ENCODE data around the gene MVD.

Gene MVD, protein sequence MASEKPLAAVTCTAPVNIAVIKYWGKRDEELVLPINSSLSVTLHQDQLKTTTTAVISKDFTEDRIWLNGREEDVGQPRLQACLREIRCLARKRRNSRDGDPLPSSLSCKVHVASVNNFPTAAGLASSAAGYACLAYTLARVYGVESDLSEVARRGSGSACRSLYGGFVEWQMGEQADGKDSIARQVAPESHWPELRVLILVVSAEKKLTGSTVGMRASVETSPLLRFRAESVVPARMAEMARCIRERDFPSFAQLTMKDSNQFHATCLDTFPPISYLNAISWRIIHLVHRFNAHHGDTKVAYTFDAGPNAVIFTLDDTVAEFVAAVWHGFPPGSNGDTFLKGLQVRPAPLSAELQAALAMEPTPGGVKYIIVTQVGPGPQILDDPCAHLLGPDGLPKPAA

GRCh38 chr16:88662843-88663606, at the start of gene MVD:
TSS of gene MVD (minus strand) at chr16:88663091. CDS start at chr16:88663080, 11 bp downstream.
- peak; percentile 94 for DNase-seq

GRCh38 chr16:88712362-88712979, 49.6 kb upstream of the MVD start:
- DNase-seq = no peak

- no peak for DNase-seq
Observed at GRCh38 chr16:88711750-88712340, 49.0 kb upstream of the MVD start.

DNA sequence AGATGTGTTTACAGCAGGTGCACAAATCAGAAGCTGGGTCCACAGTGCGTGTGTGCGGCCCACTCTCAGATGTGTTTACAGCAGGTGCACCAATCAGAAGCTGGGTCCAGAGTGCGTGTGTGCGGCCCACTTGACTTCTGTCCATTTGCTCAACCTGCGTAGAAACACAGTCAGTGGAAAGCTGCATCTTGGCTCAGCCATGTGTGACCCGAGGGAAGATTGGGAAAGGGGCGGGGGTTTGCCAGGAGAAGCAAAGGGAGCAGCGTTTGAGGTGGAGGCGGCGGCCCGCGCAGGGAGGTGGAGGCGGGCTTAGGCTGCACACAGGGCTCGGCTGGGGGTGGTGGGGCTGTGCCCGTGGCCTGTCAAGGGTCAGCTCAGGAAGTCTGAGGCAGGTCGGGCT, 47.7 kb upstream of the MVD start:
- DNase-seq = no peak

GRCh38 chr16:88706965-88707826, 44.3 kb upstream of the MVD start:
- DNase-seq = no peak

DNA sequence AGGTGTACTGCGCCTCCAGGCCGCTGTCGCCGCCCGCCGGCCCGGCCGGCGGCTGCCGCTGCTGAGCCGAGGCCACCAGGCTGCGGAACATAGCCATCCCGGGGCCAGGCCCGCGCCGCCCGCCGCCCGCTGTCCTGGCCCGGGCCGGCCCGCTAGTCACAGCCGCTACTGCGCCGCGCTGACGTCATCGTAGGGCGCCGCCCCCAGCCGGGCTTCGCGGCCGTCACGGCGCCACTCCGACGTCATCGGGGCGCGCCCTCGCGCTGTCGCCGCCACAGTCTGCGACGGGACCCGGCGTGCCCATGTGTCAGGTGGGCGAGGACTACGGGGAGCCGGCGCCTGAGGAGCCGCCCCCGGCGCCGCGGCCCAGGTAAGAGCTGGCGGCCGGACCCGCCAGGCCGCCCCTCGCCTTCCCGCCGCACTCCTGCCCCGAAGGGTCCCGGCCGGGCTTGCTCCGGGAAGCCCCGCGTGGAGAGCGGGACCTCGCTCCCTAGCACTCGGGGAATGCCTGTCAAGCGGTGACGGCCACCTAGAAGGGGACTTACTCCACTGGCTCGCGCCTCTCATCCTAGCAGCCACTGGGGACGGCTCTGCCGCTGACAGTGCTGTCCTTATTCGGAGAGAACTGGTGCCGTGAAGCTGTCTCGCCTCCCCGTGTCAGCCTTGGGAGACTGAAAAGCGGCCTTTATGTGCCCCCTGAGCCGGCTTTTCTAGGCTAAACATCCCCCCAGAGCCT, 43.5 kb upstream of the MVD start, which contains the start of the genes CTU2 and RNF166:
TSS of gene CTU2 (plus strand) at position 275 of the 736 bp plus-strand sequence. CDS start at position 303, 28 bp downstream.
TSS of gene RNF166 (minus strand) at position 180 of the 736 bp plus-strand sequence. CDS start at position 97, 83 bp downstream.
- DNase-seq = peak; percentile 77

DNA sequence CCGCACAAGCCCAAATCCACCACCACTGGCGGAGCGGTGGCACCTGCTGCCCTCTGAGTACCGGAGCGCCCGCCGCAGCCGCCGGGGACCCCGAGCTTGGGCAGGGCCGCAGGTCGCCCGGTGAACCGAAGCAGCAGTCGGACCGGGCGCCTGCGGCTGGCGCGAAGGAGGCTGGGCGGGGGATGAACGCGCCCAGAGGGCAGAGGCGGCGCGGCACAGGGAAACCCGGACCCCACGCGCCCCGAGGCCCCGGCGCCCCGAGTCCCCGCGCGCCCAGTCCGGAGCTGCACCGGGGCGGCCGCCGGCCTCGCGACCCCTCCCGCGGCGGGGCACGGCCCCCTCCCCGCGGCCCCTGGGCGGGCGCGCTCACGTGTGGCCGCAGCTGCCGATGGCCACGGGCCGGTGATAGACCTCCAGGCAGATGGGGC, 42.9 kb upstream of the MVD start:
- no peak for DNase-seq

- no peak for DNase-seq
Observed at GRCh38 chr16:88705076-88705684, 42.3 kb upstream of the MVD start.

GRCh38 chr16:88703486-88704309, 40.8 kb upstream of the MVD start:
- DNase-seq = no peak

DNA sequence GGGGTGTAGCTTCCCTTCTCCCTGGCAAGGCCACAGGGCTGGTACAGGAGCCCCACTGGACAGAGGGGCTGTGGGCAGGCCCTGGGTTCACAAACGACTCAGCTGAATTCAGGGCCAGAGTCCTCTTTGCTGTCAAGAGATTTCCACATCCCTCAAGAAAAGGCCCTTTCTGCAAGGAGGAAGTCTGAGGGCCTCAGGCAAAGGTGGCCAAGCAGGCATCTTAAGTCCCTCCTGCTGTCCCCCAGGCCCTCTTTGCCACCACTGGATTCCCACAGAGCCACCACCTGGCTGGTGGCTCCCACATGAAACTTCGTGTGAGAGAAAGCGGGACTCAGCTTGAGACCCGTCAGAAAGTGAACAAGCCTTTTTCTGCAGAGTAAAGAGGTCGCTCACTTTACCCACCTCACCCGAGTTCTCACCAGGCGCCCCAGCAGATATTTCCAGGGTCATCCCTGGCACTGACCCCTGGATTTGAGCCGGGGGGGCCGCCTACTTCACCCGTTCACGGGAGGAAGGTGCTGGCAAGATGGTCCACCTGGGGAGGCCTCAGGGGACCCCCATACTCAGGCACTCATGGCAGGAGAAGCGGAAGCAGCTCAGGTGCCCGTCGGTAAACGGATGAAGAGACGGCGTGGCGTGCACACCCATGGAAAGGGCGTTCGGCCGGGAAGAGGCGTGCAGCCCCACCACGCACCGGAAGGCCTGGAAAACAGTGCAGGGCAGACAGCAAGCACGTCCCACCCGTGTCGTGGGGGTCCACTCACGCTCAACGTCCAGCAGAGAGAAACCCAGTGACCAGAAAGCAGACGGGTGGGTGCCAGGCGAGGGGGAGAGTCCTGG, 39.7 kb upstream of the MVD start:
- DNase-seq = no peak

DNA sequence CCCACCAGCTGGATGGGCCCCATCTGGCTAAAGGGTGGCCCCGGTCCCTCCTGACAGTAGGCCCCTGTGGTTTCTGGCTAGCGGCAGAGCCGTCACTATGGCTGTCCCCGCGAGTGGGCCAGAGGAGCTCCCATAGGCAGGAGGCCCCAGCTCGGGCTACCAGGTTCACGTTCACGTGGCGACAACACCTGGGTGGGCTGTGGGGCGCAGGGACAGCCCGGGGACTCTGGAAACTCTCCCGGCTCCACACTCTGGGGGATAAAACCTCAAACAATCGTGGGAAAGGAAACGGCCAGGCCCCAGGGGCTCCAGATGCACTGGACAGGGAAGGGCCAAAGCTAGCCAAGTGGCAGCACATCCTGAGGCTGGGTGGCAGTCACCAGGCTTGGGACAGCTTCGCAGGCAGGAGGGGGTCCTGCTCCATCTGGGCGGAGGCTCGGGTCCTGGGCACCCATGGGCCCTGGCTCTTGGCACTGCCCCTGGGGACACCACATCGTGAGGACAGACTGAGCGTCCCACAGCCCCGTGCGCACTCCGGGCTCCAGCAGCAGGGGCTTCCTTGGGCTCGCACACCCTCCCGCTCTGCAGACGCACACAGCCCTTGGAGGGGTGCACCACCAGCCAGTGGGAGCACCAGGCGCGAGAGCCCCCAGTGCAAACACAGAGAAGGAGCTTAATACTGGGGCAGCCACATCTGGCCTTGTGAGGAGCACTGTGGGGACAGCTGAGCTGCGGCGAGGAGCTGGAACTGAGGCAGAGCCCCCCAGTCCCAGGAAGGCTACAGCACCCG, 38.9 kb upstream of the MVD start:
- no peak for DNase-seq

DNA sequence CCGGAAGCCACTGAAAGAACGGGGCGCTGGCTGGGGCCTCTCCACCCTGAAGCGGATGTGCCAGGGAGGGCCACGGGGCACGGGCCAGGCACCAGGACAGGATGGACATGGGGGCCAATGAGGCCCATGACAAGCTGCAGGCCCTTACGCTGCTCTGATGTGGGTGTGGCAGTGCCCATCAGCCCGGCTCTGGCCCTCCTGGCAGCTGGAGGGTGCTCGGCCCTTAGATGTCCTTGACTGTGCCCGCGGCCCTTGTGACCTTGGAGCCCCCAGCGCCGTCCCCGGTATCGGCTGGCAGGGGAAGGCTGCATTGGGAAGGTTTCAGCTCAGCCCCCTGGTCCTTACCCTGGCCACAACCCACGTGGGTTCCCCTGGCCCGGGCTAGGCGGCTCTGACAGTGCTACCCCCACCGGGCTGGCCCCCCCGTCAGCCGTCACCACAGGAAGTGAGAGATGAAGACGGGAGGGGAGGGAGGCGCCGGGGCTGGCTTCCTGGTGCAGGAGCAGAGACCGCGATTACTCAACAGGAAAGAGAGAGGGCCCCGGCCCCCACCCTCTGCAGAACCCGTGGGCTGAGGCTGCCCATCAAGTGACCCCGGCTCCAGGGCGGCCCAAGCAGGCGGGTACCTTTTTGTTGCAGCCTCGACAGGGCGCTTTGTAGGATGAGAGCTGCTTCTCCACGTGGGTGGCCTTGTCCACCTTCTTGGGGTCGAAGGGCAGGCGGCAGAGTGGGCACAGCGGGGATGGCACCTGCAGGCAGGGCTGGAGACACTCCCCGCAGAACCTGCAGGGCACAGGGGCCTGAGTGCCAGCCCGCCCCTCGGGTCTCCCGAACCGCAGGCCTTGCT, 38.0 kb upstream of the MVD start:
- DNase-seq = peak; percentile 49

- DNase-seq = no peak
Observed at GRCh38 chr16:88700322-88700635, 37.4 kb upstream of the MVD start.

DNA sequence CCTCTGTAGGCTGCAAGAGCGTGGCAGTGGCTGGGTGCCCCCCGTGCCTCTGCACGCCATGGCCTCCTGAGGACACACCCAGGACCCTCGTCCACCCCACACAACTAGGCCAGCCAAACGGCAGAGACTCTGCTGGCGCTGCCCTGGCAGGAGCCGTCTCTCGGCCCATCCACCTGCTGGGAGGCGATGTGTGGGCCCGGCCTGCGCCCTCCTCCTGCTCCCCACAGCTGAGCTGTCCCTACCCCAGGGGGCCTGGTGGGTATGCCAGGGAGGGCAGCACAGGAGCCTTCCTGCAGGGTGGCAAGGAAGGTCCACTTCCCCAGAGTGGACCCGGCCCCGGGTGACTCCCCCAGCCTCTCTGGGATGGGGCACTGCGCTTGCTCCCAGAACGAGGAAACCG, 36.3 kb upstream of the MVD start:
- no peak for DNase-seq

GRCh38 chr16:88698646-88699045, 35.8 kb upstream of the MVD start:
- DNase-seq = no peak

- DNase-seq = no peak
Observed at GRCh38 chr16:88697831-88698615, 35.1 kb upstream of the MVD start.
